HepG2 (cell line): Measurements from ENCODE around the gene KMT2E. TPM values are rescaled to one million over a fixed set of nuclear protein-coding genes. Genes with fewer than 3 reads are reported as not detected.
A peak's percentile ranks its signal among the peaks of the same experiment; 100 is the strongest.

Experiments used
- HNRNPK ChIP-seq: fragments of 200-400 bp; formaldehyde crosslinking; IDR thresholded peaks from 2 replicates; pipeline ENCODE4 v1.6.1; 2018; ENCODE audit warnings: low read length, low read depth, moderate library complexity, mild to moderate bottlenecking; ENCODE audit not compliant: poor library complexity, severe bottlenecking
- HNRNPUL1 ChIP-seq: fragments of 200-400 bp; formaldehyde crosslinking; IDR thresholded peaks from 2 replicates; pipeline ENCODE4 v1.6.1; 2017; ENCODE audit warnings: low read depth, mild to moderate bottlenecking, low read length, moderate library complexity
- IRF1 ChIP-seq: sonication (generic); formaldehyde crosslinking; IDR thresholded peaks from 2 replicates; pipeline ENCODE4 v1.4.0; 2020; ENCODE audit warnings: low read depth, mild to moderate bottlenecking, missing genetic modification reagents
- JUND ChIP-seq: sonication (generic); formaldehyde crosslinking; IDR thresholded peaks from 2 replicates; pipeline ENCODE4 v1.8.0; 2022; ENCODE audit warnings: mild to moderate bottlenecking, missing genetic modification reagents
- LCORL ChIP-seq, 2 experiments: fragments of 450-650 bp in 1 of 2; sonication (generic) in 1 of 2; formaldehyde crosslinking in 1 of 2; IDR thresholded peaks; 2 replicates each; pipeline versions ENCODE4 v1.5.0 to v1.6.1; 2017 to 2020; ENCODE audit warnings: antibody characterized with exemption in 1 of 2, missing genetic modification reagents in 1 of 2
- MXI1 ChIP-seq: IDR thresholded peaks from 3 replicates; pipeline ENCODE4 v1.6.1; 2012; ENCODE audit warnings: low read depth, low read length, inconsistent platforms, borderline replicate concordance
- PPARG ChIP-seq: conservative IDR thresholded peaks from 2 replicates; pipeline ENCODE4 v1.6.1; 2016; ENCODE audit warnings: missing biosample characterization, missing genetic modification reagents
- RFX5 ChIP-seq: IDR thresholded peaks from 2 replicates; pipeline ENCODE4 v1.6.1; 2011; ENCODE audit warnings: low read depth, low read length, improper control_type of control experiment
- WIZ ChIP-seq: sonication (generic); formaldehyde crosslinking; IDR thresholded peaks from 2 replicates; pipeline ENCODE4 v1.5.1; 2020; ENCODE audit warnings: mild to moderate bottlenecking, missing genetic modification reagents
- ZBTB20 ChIP-seq: sonication (generic); formaldehyde crosslinking; IDR thresholded peaks from 2 replicates; pipeline ENCODE4 v1.8.1; 2023; ENCODE audit warnings: missing genetic modification reagents, low read depth, mild to moderate bottlenecking, borderline replicate concordance
- ZIK1 ChIP-seq: sonication (generic); formaldehyde crosslinking; IDR thresholded peaks from 2 replicates; pipeline ENCODE4 v1.5.0; 2020; ENCODE audit warnings: mild to moderate bottlenecking, low read depth, missing genetic modification reagents, borderline replicate concordance
- ZNF160 ChIP-seq: sonication (generic); formaldehyde crosslinking; IDR thresholded peaks from 2 replicates; pipeline ENCODE4 v1.8.0; 2022; ENCODE audit warnings: mild to moderate bottlenecking, inconsistent platforms, missing genetic modification reagents
- ZSCAN20 ChIP-seq: sonication (generic); formaldehyde crosslinking; IDR thresholded peaks from 2 replicates; pipeline ENCODE4 v1.4.0; 2020; ENCODE audit warnings: missing genetic modification reagents, mild to moderate bottlenecking, borderline replicate concordance
- polyA plus RNA-seq, 8 experiments: library from polyadenylated mRNA; depleted of rRNA in 3 of 8; stranded (reverse) in 7 of 8; unstranded in 1 of 8; fragments of >200 nt; fragmentation: Illumina TruSeq in 4 of 8; extraction: Trizol in 4 of 8; gene quantifications; 2 replicates each; pipeline versions ENCODE4 v1.2.1 to v1.2.3, GENCODE V29; 2011 to 2016; ENCODE audit warnings: low read depth in 4 of 8, missing spikeins in 1 of 8, mixed read lengths in 1 of 8; ENCODE audit not compliant: insufficient read depth in 1 of 8
- total RNA-seq, 5 experiments: library from RNA; depleted of rRNA; stranded (reverse); fragments of >200 nt; fragmentation: Illumina TruSeq; extraction: Trizol; gene quantifications; 2 replicates each; pipeline ENCODE4 v1.2.3, GENCODE V29; 2016; ENCODE audit warnings: low read depth in 1 of 5
- TF ChIP-seq, protein P1 (sequence below): sonication (generic); formaldehyde crosslinking; IDR thresholded peaks from one replicate; pipeline ENCODE4 v1.5.1; 2020; ENCODE audit warnings: mild to moderate bottlenecking, missing genetic modification reagents; ENCODE audit errors: not compliant biosample characterization
- TF ChIP-seq, protein P2 (sequence below): sonication (generic); formaldehyde crosslinking; IDR thresholded peaks from 2 replicates; pipeline ENCODE4 v1.4.0; 2020; ENCODE audit warnings: missing genetic modification reagents, borderline replicate concordance

The KMT2E gene
- total and polyA plus RNA-seq, 2 of the 13 experiments (the other 11 are each of a cell fraction or from before 2014, with no cell fraction given), result 6.3 to 24.4 TPM

GRCh38 chr7:105012503-105013220 is 1.3 kb upstream of the KMT2E start (continued):
- TF ChIP-seq, protein P1, sequence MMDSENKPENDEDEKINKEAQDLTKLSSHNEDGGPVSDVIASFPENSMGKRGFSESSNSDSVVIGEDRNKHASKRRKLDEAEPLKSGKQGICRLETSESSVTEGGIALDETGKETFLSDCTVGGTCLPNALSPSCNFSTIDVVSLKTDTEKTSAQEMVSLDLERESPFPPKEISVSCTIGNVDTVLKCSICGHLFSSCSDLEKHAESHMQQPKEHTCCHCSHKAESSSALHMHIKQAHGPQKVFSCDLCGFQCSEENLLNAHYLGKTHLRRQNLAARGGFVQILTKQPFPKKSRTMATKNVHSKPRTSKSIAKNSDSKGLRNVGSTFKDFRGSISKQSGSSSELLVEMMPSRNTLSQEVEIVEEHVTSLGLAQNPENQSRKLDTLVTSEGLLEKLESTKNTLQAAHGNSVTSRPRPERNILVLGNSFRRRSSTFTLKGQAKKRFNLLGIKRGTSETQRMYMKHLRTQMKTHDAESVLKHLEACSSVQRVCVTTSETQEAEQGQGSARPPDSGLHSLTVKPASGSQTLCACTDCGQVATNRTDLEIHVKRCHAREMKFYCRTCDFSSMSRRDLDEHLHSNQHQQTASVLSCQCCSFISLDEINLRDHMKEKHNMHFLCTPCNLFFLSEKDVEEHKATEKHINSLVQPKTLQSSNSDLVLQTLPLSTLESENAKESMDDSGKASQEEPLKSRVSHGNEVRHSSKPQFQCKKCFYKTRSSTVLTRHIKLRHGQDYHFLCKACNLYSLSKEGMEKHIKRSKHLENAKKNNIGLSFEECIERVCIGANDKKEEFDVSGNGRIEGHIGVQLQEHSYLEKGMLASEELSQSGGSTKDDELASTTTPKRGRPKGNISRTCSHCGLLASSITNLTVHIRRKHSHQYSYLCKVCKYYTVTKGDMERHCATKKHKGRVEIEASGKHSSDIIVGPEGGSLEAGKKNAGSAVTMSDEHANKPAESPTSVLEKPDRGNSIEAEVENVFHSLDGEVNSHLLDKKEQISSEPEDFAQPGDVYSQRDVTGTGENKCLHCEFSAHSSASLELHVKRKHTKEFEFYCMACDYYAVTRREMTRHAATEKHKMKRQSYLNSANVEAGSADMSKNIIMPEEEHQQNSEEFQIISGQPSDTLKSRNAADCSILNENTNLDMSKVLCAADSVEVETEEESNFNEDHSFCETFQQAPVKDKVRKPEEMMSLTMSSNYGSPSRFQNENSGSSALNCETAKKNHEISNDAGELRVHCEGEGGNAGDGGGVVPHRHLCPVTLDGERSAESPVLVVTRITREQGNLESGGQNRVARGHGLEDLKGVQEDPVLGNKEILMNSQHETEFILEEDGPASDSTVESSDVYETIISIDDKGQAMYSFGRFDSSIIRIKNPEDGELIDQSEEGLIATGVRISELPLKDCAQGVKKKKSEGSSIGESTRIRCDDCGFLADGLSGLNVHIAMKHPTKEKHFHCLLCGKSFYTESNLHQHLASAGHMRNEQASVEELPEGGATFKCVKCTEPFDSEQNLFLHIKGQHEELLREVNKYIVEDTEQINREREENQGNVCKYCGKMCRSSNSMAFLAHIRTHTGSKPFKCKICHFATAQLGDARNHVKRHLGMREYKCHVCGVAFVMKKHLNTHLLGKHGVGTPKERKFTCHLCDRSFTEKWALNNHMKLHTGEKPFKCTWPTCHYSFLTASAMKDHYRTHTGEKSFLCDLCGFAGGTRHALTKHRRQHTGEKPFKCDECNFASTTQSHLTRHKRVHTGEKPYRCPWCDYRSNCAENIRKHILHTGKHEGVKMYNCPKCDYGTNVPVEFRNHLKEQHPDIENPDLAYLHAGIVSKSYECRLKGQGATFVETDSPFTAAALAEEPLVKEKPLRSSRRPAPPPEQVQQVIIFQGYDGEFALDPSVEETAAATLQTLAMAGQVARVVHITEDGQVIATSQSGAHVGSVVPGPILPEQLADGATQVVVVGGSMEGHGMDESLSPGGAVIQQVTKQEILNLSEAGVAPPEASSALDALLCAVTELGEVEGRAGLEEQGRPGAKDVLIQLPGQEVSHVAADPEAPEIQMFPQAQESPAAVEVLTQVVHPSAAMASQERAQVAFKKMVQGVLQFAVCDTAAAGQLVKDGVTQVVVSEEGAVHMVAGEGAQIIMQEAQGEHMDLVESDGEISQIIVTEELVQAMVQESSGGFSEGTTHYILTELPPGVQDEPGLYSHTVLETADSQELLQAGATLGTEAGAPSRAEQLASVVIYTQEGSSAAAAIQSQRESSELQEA (CRISPR knock-in tag), result peak; percentile 66
- no peak; the same call in 1 of the 2 replicates for TF ChIP-seq ZSCAN20 (CRISPR knock-in tag)
- TF ChIP-seq ZNF160, result no peak; the same call in 1 of the 2 replicates
- TF ChIP-seq ZBTB20 (CRISPR knock-in tag), result 0 out of 2 replicates have a peak, but pooled peaks have one; percentile 79
- 0 out of 2 replicates have a peak, but pooled peaks have one; percentile 61 for TF ChIP-seq ZIK1
- TF ChIP-seq MXI1, result peak; percentile 52; the same call in 1 of the 3 replicates
- TF ChIP-seq HNRNPUL1, result no peak
- TF ChIP-seq, protein P2, sequence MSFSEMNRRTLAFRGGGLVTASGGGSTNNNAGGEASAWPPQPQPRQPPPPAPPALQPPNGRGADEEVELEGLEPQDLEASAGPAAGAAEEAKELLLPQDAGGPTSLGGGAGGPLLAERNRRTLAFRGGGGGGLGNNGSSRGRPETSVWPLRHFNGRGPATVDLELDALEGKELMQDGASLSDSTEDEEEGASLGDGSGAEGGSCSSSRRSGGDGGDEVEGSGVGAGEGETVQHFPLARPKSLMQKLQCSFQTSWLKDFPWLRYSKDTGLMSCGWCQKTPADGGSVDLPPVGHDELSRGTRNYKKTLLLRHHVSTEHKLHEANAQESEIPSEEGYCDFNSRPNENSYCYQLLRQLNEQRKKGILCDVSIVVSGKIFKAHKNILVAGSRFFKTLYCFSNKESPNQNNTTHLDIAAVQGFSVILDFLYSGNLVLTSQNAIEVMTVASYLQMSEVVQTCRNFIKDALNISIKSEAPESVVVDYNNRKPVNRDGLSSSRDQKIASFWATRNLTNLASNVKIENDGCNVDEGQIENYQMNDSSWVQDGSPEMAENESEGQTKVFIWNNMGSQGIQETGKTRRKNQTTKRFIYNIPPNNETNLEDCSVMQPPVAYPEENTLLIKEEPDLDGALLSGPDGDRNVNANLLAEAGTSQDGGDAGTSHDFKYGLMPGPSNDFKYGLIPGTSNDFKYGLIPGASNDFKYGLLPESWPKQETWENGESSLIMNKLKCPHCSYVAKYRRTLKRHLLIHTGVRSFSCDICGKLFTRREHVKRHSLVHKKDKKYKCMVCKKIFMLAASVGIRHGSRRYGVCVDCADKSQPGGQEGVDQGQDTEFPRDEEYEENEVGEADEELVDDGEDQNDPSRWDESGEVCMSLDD (CRISPR knock-in tag), result peak; percentile 90; the same call in 1 of the 2 replicates
- TF ChIP-seq RFX5, result peak; percentile 66; the same call in 1 of the 2 replicates
- 0 out of 2 replicates have a peak, but pooled peaks have one; percentile 6 for TF ChIP-seq LCORL (IDR thresholded peaks at IDR 0.05)
- peak; percentile 89 for TF ChIP-seq LCORL (CRISPR knock-in tag; IDR thresholded peaks at IDR 0.05)
- TF ChIP-seq WIZ (CRISPR knock-in tag), result peak; percentile 54; the same call in 1 of the 2 replicates
- peak; percentile 39 for TF ChIP-seq PPARG (CRISPR knock-in tag)
- peak; percentile 58 for TF ChIP-seq HNRNPK
- TF ChIP-seq JUND (CRISPR knock-in tag), result peak; percentile 96
- no peak for TF ChIP-seq IRF1
